Vagina (tissue), 2 donors: ENCODE results near the gene PIP5K1C.

ENCODE experiments used
- CTCF ChIP-seq, 3 experiments: fragments of 450-650 bp in 2 of 3; fragments of 200-600 bp in 1 of 3; sonication (generic) in 1 of 3; IDR thresholded peaks; one replicate each; pipeline ENCODE4 v1.5.1; 2017 to 2019; ENCODE audit warnings: antibody characterized with exemption in 3 of 3, mild to moderate bottlenecking in 2 of 3, moderate library complexity in 2 of 3
- POLR2A ChIP-seq, 2 donors: fragments of 450-650 bp; IDR thresholded peaks; one replicate each; pipeline ENCODE4 v1.6.1; 2017; ENCODE audit warnings: antibody characterized with exemption in 2 of 2, mild to moderate bottlenecking in 2 of 2, moderate library complexity in 2 of 2

DNA sequence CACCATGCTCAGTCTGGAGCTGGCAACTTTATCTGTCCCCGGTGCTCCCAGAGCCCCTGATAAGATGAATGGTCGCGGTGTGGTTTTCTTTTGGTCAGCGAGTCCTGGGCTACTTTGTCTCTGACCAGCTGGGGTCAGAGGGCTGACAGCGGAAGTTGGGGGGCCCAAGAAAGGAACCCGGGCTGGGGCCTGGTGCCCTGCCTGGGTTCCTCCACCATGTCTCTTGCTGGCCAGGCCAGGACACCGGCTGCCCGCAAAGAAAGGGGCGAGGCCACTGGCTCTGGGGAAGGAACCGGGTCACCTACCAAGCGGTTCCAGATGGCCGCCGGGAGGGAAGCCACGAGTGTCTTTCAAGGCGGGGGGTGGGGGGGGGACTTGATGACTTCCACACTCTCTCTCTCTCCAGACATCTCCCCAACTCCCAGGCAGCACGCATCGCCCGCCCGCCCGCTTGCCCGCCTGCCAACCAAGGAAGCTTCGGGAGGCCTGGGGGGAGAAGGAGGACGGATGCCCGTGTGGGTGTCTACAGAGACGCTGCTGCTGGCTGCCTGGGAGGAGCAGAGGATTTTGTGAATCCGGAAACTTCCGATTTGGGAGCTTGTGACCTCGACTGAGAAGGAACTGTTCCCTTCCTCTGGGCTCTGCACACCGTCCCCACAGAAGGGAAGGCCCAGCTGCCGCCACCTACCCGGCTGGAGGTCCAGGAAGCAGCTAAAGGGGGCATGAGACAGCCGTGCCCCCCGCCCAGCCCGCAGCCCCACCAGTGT, 1.1 kb downstream of the PIP5K1C start:
- TF ChIP-seq CTCF (IDR thresholded peaks at IDR 0.05) (no peak), POLR2A (IDR thresholded peaks at IDR 0.05) (no peak)
